GM19324 (cell line): Measurements from ENCODE around the gene HHAT.
"Not testable (repeated sequence)": the region's sequence is repeated elsewhere in the genome, so short reads cannot be mapped to it uniquely, and the experiment has no call there.

Experiments used
- ATAC-seq: cut with Tn5 transposase; IDR thresholded peaks from one replicate; pipeline ENCODE4 v1.9.1; 2021; ENCODE audit warnings: mild to moderate bottlenecking, moderate library complexity; ENCODE audit not compliant: unreplicated experiment, low FRiP score

Gene HHAT

GRCh38 chr1:210627755-210628154 lies 299.1 kb downstream of the HHAT start:
- no peak for ATAC-seq

- ATAC-seq = no peak
These were observed 300.6 kb downstream of the HHAT start for GRCh38 chr1:210629276-210629675.

GRCh38 chr1:210631399-210631798 lies 302.7 kb downstream of the HHAT start:
- ATAC-seq = no peak

- ATAC-seq = no peak
These were observed 304.4 kb downstream of the HHAT start for GRCh38 chr1:210633140-210633539.

GRCh38 chr1:210633636-210634035 lies 304.9 kb downstream of the HHAT start:
- ATAC-seq = no peak

GRCh38 chr1:210635108-210635507 lies 306.4 kb downstream of the HHAT start:
- no peak for ATAC-seq

GRCh38 chr1:210641582-210641981 lies 312.9 kb downstream of the HHAT start:
- no peak for ATAC-seq

GRCh38 chr1:210645582-210646257 lies 317.0 kb downstream of the HHAT start:
- no peak for ATAC-seq

- no peak for ATAC-seq
These were observed 317.5 kb downstream of the HHAT start for GRCh38 chr1:210646258-210646616.

GRCh38 chr1:210647406-210648333 lies 319.0 kb downstream of the HHAT start:
- ATAC-seq = no peak

- no peak for ATAC-seq
These were observed 320.0 kb downstream of the HHAT start for GRCh38 chr1:210648588-210649269.

GRCh38 chr1:210650403-210650802 lies 321.7 kb downstream of the HHAT start:
- no peak for ATAC-seq

- ATAC-seq = no peak
These were observed 323.7 kb downstream of the HHAT start for GRCh38 chr1:210652329-210652954.

- ATAC-seq = no peak
These were observed 325.1 kb downstream of the HHAT start for GRCh38 chr1:210653771-210654170.

- ATAC-seq = no peak
These were observed 325.7 kb downstream of the HHAT start for GRCh38 chr1:210654176-210654981.

GRCh38 chr1:210655511-210655910 lies 326.8 kb downstream of the HHAT start:
- ATAC-seq = no peak

GRCh38 chr1:210657806-210658205 lies 329.1 kb downstream of the HHAT start:
- ATAC-seq = no peak

- not testable (repeated sequence) for ATAC-seq
These were observed 332.8 kb downstream of the HHAT start for GRCh38 chr1:210661520-210661919.

GRCh38 chr1:210662291-210663050 lies 333.8 kb downstream of the HHAT start:
- ATAC-seq = no peak
